HepG2 (cell line): ENCODE measurements around the gene DHX8. TPM values are rescaled to one million over a fixed set of nuclear protein-coding genes. Genes with fewer than 3 reads are reported as not detected.

ENCODE experiments used
- ARNT2 ChIP-seq: sonication (generic); formaldehyde crosslinking; IDR thresholded peaks from 2 replicates; pipeline ENCODE4 v1.8.0; 2022; ENCODE audit warnings: mild to moderate bottlenecking, low read depth, missing genetic modification reagents, moderate library complexity
- ATF1 ChIP-seq: IDR thresholded peaks from 2 replicates; pipeline ENCODE4 v1.6.1; 2016; ENCODE audit warnings: mild to moderate bottlenecking, control low read depth
- ATF4 ChIP-seq, 2 experiments: fragments of 450-650 bp in 1 of 2; sonication (generic) in 1 of 2; formaldehyde crosslinking; IDR thresholded peaks; 2 replicates each; pipeline versions ENCODE4 v1.5.0 to v1.8.0; 2020 to 2022; ENCODE audit warnings: mild to moderate bottlenecking in 1 of 2, missing genetic modification reagents in 1 of 2
- BORCS8-MEF2B ChIP-seq: sonication (generic); formaldehyde crosslinking; IDR thresholded peaks from 2 replicates; pipeline ENCODE4 v1.8.0; 2022; ENCODE audit warnings: mild to moderate bottlenecking, missing genetic modification reagents
- CBX2 ChIP-seq, 2 experiments: fragments of 200-600 bp in 1 of 2; sonication (generic); formaldehyde crosslinking in 1 of 2; IDR thresholded peaks; 2 replicates each; pipeline versions ENCODE4 v1.7.0 to v1.8.1; 2018 to 2022; ENCODE audit warnings: low read depth in 2 of 2, low read length in 1 of 2, mild to moderate bottlenecking in 1 of 2, missing genetic modification reagents in 1 of 2
- ELF1 ChIP-seq: sonication (generic); formaldehyde crosslinking; IDR thresholded peaks from 2 replicates; pipeline ENCODE4 v1.4.0; 2020; ENCODE audit warnings: missing genetic modification reagents
- EP300 ChIP-seq, 3 experiments: sonication (generic) in 1 of 3; formaldehyde crosslinking in 1 of 3; IDR thresholded peaks; 2 replicates each; pipeline versions ENCODE4 v1.5.1 to v1.6.1; 2011 to 2020; ENCODE audit warnings: low read depth in 2 of 3, low read length in 2 of 3, borderline replicate concordance in 1 of 3, improper control_type of control experiment in 1 of 3, mild to moderate bottlenecking in 1 of 3, missing genetic modification reagents in 1 of 3, moderate library complexity in 1 of 3
- HES4 ChIP-seq: sonication (generic); formaldehyde crosslinking; IDR thresholded peaks from 2 replicates; pipeline ENCODE4 v1.9.0; 2021; ENCODE audit warnings: mild to moderate bottlenecking, missing genetic modification reagents, borderline replicate concordance
- HMG20A ChIP-seq: IDR thresholded peaks from 2 replicates; pipeline ENCODE4 v1.6.1; 2016; ENCODE audit warnings: borderline replicate concordance
- NR2F6 ChIP-seq, 2 experiments: IDR thresholded peaks; 2 replicates each; pipeline ENCODE4 v1.6.1; 2016; ENCODE audit warnings: antibody characterized with exemption in 1 of 2, mild to moderate bottlenecking in 1 of 2
- PATZ1 ChIP-seq: sonication (generic); formaldehyde crosslinking; IDR thresholded peaks from 2 replicates; pipeline ENCODE4 v1.4.0; 2020; ENCODE audit warnings: missing genetic modification reagents
- PLRG1 ChIP-seq: fragments of 450-650 bp; conservative IDR thresholded peaks from 2 replicates; pipeline ENCODE4 v1.6.1; 2016
- RBAK ChIP-seq: sonication (generic); formaldehyde crosslinking; IDR thresholded peaks from 2 replicates; pipeline ENCODE4 v1.5.1; 2020; ENCODE audit warnings: mild to moderate bottlenecking, missing genetic modification reagents
- SIN3A ChIP-seq: IDR thresholded peaks from 2 replicates; pipeline ENCODE4 v1.6.1; 2011; ENCODE audit warnings: low read depth, mild to moderate bottlenecking, control low read depth, low read length, borderline replicate concordance
- SIX4 ChIP-seq: sonication (generic); formaldehyde crosslinking; IDR thresholded peaks from 2 replicates; pipeline ENCODE4 v1.4.0; 2020; ENCODE audit warnings: missing genetic modification reagents
- SKIL ChIP-seq: sonication (generic); formaldehyde crosslinking; IDR thresholded peaks from 2 replicates; pipeline ENCODE4 v1.8.0; 2022; ENCODE audit warnings: missing genetic modification reagents, mild to moderate bottlenecking, moderate library complexity, borderline replicate concordance
- SMAD3 ChIP-seq: sonication (generic); formaldehyde crosslinking; IDR thresholded peaks from 2 replicates; pipeline ENCODE4 v1.4.0; 2020; ENCODE audit warnings: missing genetic modification reagents
- SP4 ChIP-seq: sonication (generic); formaldehyde crosslinking; IDR thresholded peaks from 2 replicates; pipeline ENCODE4 v1.8.1; 2023; ENCODE audit warnings: mild to moderate bottlenecking, missing genetic modification reagents
- ZBTB7A ChIP-seq: sonication (generic); formaldehyde crosslinking; IDR thresholded peaks from 2 replicates; pipeline ENCODE4 v1.8.0; 2022; ENCODE audit warnings: mild to moderate bottlenecking, missing genetic modification reagents
- ZFP36L1 ChIP-seq: sonication (generic); formaldehyde crosslinking; IDR thresholded peaks from 2 replicates; pipeline ENCODE4 v1.8.0; 2022; ENCODE audit warnings: mild to moderate bottlenecking, missing genetic modification reagents, moderate library complexity
- ZNF20 ChIP-seq: sonication (generic); formaldehyde crosslinking; IDR thresholded peaks from 2 replicates; pipeline ENCODE4 v1.4.0; 2020; ENCODE audit warnings: mild to moderate bottlenecking, moderate library complexity, missing genetic modification reagents
- ZNF546 ChIP-seq: sonication (generic); formaldehyde crosslinking; conservative IDR thresholded peaks from 2 replicates; pipeline ENCODE4 v1.8.1; 2023; ENCODE audit warnings: mild to moderate bottlenecking, missing genetic modification reagents
- ZNF564 ChIP-seq: sonication (generic); formaldehyde crosslinking; IDR thresholded peaks from 2 replicates; pipeline ENCODE4 v1.8.1; 2023; ENCODE audit warnings: mild to moderate bottlenecking, missing genetic modification reagents
- ZNF616 ChIP-seq: sonication (generic); formaldehyde crosslinking; IDR thresholded peaks from 2 replicates; pipeline ENCODE4 v1.5.0; 2020; ENCODE audit warnings: low read depth, mild to moderate bottlenecking, missing genetic modification reagents
- ZNF766 ChIP-seq: sonication (generic); formaldehyde crosslinking; IDR thresholded peaks from 2 replicates; pipeline ENCODE4 v1.5.0; 2020; ENCODE audit warnings: missing genetic modification reagents, borderline replicate concordance
- ZNF780A ChIP-seq: sonication (generic); formaldehyde crosslinking; IDR thresholded peaks from 2 replicates; pipeline ENCODE4 v1.8.0; 2022; ENCODE audit warnings: mild to moderate bottlenecking, missing genetic modification reagents, moderate library complexity
- ZZZ3 ChIP-seq: sonication (generic); formaldehyde crosslinking; IDR thresholded peaks from 2 replicates; pipeline ENCODE4 v1.4.0; 2020; ENCODE audit warnings: missing genetic modification reagents, mild to moderate bottlenecking, borderline replicate concordance
- polyA plus RNA-seq, 8 experiments: library from polyadenylated mRNA; depleted of rRNA in 3 of 8; stranded (reverse) in 7 of 8; unstranded in 1 of 8; fragments of >200 nt; fragmentation: Illumina TruSeq in 4 of 8; extraction: Trizol in 4 of 8; gene quantifications; 2 replicates each; pipeline versions ENCODE4 v1.2.1 to v1.2.3, GENCODE V29; 2011 to 2016; ENCODE audit warnings: low read depth in 4 of 8, missing spikeins in 1 of 8, mixed read lengths in 1 of 8; ENCODE audit not compliant: insufficient read depth in 1 of 8
- total RNA-seq, 5 experiments: library from RNA; depleted of rRNA; stranded (reverse); fragments of >200 nt; fragmentation: Illumina TruSeq; extraction: Trizol; gene quantifications; 2 replicates each; pipeline ENCODE4 v1.2.3, GENCODE V29; 2016; ENCODE audit warnings: low read depth in 1 of 5

DHX8 gene
- total and polyA plus RNA-seq, 2 of the 13 experiments (the other 11 are each of a cell fraction or from before 2014, with no cell fraction given): 24.8 to 48.9 TPM

GRCh38 chr17:43531955-43532354, 48.2 kb downstream of the DHX8 start (continued):
- no peak for TF ChIP-seq ZNF564 (CRISPR knock-in tag)
- no peak for TF ChIP-seq ZZZ3 (CRISPR knock-in tag)
- no peak for TF ChIP-seq CBX2 (IDR thresholded peaks at IDR 0.05; ENCODE audit: low read depth, low read length)
- TF ChIP-seq CBX2 (CRISPR knock-in tag; IDR thresholded peaks at IDR 0.05; ENCODE audit: low read depth): no peak
- TF ChIP-seq SKIL (CRISPR knock-in tag): no peak
- TF ChIP-seq HES4: no peak
- peak; percentile 29; the same call in 1 of the 2 replicates for TF ChIP-seq PATZ1
- TF ChIP-seq ELF1 (CRISPR knock-in tag): no peak
- no peak for TF ChIP-seq ZFP36L1
- peak in 1 of 2 experiments; percentile 45; a peak in 1 of 4 replicates for TF ChIP-seq EP300 (IDR thresholded peaks at IDR 0.05; ENCODE audit: low read depth in 2 of 2, low read length in 2 of 2)
- TF ChIP-seq EP300 (CRISPR knock-in tag; IDR thresholded peaks at IDR 0.05; ENCODE audit: borderline replicate concordance): no peak
- TF ChIP-seq SP4 (CRISPR knock-in tag): no peak
- no peak for TF ChIP-seq ATF1 (CRISPR knock-in tag)
- no peak; the same call in 1 of the 2 replicates for TF ChIP-seq HMG20A (CRISPR knock-in tag)
- TF ChIP-seq ZNF766 (CRISPR knock-in tag): 0 out of 2 replicates have a peak, but pooled peaks have one; percentile 5
- peak; percentile 14; the same call in 1 of the 2 replicates for TF ChIP-seq SMAD3 (CRISPR knock-in tag)
- no peak for TF ChIP-seq BORCS8-MEF2B
- TF ChIP-seq SIN3A: no peak
- no peak for TF ChIP-seq NR2F6 (IDR thresholded peaks at IDR 0.05)
- no peak for TF ChIP-seq NR2F6 (CRISPR knock-in tag; IDR thresholded peaks at IDR 0.05)
- TF ChIP-seq SIX4 (CRISPR knock-in tag): no peak
- no peak for TF ChIP-seq ZNF780A (CRISPR knock-in tag)
- no peak for TF ChIP-seq ZNF20 (CRISPR knock-in tag)
- TF ChIP-seq RBAK (CRISPR knock-in tag): no peak
- TF ChIP-seq ARNT2: 0 out of 2 replicates have a peak, but pooled peaks have one; percentile 29
- no peak for TF ChIP-seq ZNF546 (CRISPR knock-in tag)
- 0 out of 4 replicates have a peak, but pooled peaks of 1 of the 2 experiments have one; percentile 12 for TF ChIP-seq ATF4 (CRISPR knock-in tag; IDR thresholded peaks at IDR 0.05)
- no peak for TF ChIP-seq ZBTB7A
- no peak for TF ChIP-seq ZNF616 (CRISPR knock-in tag)
- TF ChIP-seq PLRG1: no peak
